ENCODE measurements around the gene C9orf85.

DNA sequence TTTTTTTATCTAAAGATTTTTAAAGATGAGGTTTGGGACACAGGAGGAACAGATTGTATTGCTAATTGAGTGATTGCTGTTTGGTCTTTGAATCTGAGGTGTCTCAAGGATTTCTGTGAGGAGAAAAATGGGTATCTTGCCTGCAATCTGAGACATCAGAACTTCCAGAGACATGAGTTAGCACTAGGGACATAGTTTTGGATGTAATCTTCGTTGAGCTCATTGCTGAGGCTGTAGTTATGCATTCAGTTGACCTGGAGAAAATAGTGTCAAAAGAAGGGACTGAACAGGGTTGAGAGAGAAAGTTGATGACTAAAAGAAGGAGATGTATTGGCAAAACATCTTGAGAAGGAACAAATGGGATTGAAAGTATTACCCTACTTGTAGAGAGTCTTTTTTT is 24.6 kb downstream of the C9orf85 start:
- TF ChIP-seq CTCF (IDR thresholded peaks at IDR 0.05) (no peak), POLR2A (IDR thresholded peaks at IDR 0.05) (no peak), POLR2AphosphoS5 (IDR thresholded peaks at IDR 0.05) (no peak)

Measured in upper lobe of left lung (tissue), 4 donors.